ENCODE data around the gene PRR33.

DNA sequence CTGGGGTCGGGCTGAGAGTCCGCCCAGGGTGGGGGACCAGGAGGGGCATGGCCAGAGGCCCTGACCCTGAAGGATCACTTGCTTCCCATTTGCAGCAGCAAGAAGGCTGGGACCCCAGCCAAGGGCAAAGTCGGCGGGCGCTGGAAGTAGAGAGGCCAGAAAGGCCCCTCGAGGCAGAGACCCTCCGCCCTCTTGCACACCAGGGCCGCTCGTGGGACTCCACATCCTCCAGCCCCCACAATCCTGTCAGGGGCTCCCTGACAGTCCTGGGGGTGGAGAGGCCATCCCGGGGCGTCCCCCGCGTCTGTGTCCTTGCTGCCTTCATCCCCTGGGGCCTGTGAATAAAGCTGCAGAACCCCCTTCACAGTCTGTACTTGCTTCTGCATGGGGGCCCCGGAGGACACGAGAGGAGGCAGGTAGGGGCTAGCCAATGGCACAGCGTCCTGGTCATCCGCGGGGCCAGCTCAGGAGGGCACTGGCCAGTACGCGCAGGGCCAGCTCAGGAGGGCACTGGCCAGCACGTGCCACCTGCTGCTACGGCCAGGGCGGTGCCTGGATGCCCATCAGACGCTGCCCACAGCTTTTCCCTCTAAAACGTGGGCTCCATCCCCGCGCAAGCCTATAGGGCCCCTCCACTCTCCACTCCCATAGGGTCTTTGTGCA is 46.8 kb upstream of the PRR33 start:
- TF ChIP-seq TAF1 (IDR thresholded peaks at IDR 0.05; ENCODE audit: low read depth, low read length) (no peak), POLR2A (IDR thresholded peaks at IDR 0.05; ENCODE audit: low read depth, low read length) (no peak), POLR2AphosphoS5 (IDR thresholded peaks at IDR 0.05; ENCODE audit: low read depth, low read length) (no peak), SPI1 (IDR thresholded peaks at IDR 0.05; ENCODE audit: low read depth, low read length) (no peak)
